Ishikawa (cell line): ENCODE measurements around the gene SPATA6L.

Experiments
- CEBPB ChIP-seq: IDR thresholded peaks from 2 replicates; pipeline ENCODE4 v1.6.1; 2012
- CREB1 ChIP-seq: IDR thresholded peaks from 2 replicates; pipeline ENCODE4 v1.6.1; 2012; ENCODE audit warnings: low read depth
- EGR1 ChIP-seq: IDR thresholded peaks from 2 replicates; pipeline ENCODE4 v1.6.1; 2012
- EP300 ChIP-seq: IDR thresholded peaks from 2 replicates; pipeline ENCODE4 v1.6.1; 2012; ENCODE audit warnings: borderline replicate concordance
- FOXM1 ChIP-seq: IDR thresholded peaks from 2 replicates; pipeline ENCODE4 v1.6.1; 2012; ENCODE audit warnings: low read depth, borderline replicate concordance
- MAX ChIP-seq: IDR thresholded peaks from 2 replicates; pipeline ENCODE4 v1.6.1; 2012
- NFIC ChIP-seq: IDR thresholded peaks from 2 replicates; pipeline ENCODE4 v1.6.1; 2012
- RAD21 ChIP-seq: IDR thresholded peaks from 2 replicates; pipeline ENCODE4 v1.6.1; 2012; ENCODE audit warnings: low read depth
- REST ChIP-seq: IDR thresholded peaks from 2 replicates; pipeline ENCODE4 v1.6.1; 2012; ENCODE audit warnings: low read depth, mild to moderate bottlenecking
- TAF1 ChIP-seq: IDR thresholded peaks from 2 replicates; pipeline ENCODE4 v1.6.1; 2012; ENCODE audit warnings: low read depth, mild to moderate bottlenecking
- TCF12 ChIP-seq: IDR thresholded peaks from 2 replicates; pipeline ENCODE4 v1.6.1; 2012; ENCODE audit warnings: low read depth
- TEAD4 ChIP-seq: IDR thresholded peaks from 2 replicates; pipeline ENCODE4 v1.6.1; 2012
- USF1 ChIP-seq: IDR thresholded peaks from 2 replicates; pipeline ENCODE4 v1.6.1; 2012
- YY1 ChIP-seq: IDR thresholded peaks from 2 replicates; pipeline ENCODE4 v1.6.1; 2012; ENCODE audit warnings: low read depth
- ZBTB7A ChIP-seq: IDR thresholded peaks from 2 replicates; pipeline ENCODE4 v1.6.1; 2012; ENCODE audit warnings: low read depth

The SPATA6L gene

GRCh38 chr9:4662108-4662988, 3.9 kb downstream of the SPATA6L start, which contains the start of gene PLPP6:
TSS of gene PLPP6 (plus strand) at chr9:4662294. CDS start at chr9:4662376, 82 bp downstream.
- TF ChIP-seq MAX, result peak; percentile 67
- TF ChIP-seq ZBTB7A, result no peak
- TF ChIP-seq YY1, result peak; percentile 67
- TF ChIP-seq USF1, result peak; percentile 16; the same call in 1 of the 2 replicates
- peak; percentile 79 for TF ChIP-seq TAF1
- TF ChIP-seq NFIC, result no peak
- TF ChIP-seq RAD21, result peak; percentile 48
- peak; percentile 65 for TF ChIP-seq EGR1
- peak; percentile 57; the same call in 1 of the 2 replicates for TF ChIP-seq TCF12
- TF ChIP-seq CEBPB, result peak; percentile 53
- TF ChIP-seq FOXM1, result no peak
- no peak for TF ChIP-seq EP300
- peak; percentile 66; the same call in 1 of the 2 replicates for TF ChIP-seq TEAD4
- TF ChIP-seq CREB1, result no peak
- no peak for TF ChIP-seq REST

GRCh38 chr9:4661611-4662010, 4.7 kb downstream of the SPATA6L start:
- TF ChIP-seq USF1 (no peak), FOXM1 (no peak), TCF12 (no peak), ZBTB7A (no peak), MAX (no peak), EP300 (no peak), RAD21 (no peak), YY1 (no peak), NFIC (no peak), TEAD4 (no peak), EGR1 (no peak)

GRCh38 chr9:4661165-4661564, 5.1 kb downstream of the SPATA6L start:
- TF ChIP-seq CEBPB (no peak), TCF12 (no peak), USF1 (no peak), NFIC (no peak), TEAD4 (no peak), REST (no peak), YY1 (no peak), RAD21 (no peak), ZBTB7A (no peak), FOXM1 (no peak), MAX (no peak), EP300 (no peak), CREB1 (no peak), TAF1 (no peak), EGR1 (no peak)

- TF ChIP-seq CREB1 (no peak), ZBTB7A (no peak), YY1 (no peak), TCF12 (no peak), MAX (no peak)
Measured at GRCh38 chr9:4657426-4658159, 8.7 kb downstream of the SPATA6L start.
